GM19467 (cell line): Measurements from ENCODE around the gene HLA-DPB1.

Experiments used
- ATAC-seq: cut with Tn5 transposase; IDR thresholded peaks from one replicate; pipeline ENCODE4 v1.9.1; 2021; ENCODE audit warnings: mild to moderate bottlenecking, moderate library complexity; ENCODE audit not compliant: unreplicated experiment

HLA-DPB1 gene

GRCh38 chr6:33128318-33128717 is 52.5 kb downstream of the HLA-DPB1 start:
- ATAC-seq, result no peak

DNA sequence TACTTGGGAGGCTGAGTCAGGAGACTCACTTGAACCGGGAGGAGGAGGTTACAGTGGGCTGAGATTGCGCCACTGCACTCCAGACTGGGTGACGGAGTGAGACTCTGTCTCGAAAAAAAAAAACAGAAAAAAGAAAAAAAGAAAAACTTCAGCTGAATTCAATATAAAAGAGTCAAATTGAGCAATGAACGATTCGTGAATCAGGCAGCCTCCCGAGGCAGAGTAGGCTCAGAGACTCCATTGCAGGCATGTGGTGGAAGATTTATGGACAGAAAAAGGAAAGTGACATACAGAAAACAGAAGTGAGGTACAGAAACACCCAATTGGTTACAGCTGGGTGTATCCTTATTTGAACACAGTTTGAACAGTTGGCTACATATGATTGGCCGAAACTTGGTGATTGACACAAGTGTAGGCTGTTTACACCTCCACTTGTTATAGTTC is 56.3 kb downstream of the HLA-DPB1 start:
- ATAC-seq, result no peak

- no peak for ATAC-seq
These were observed 60.6 kb downstream of the HLA-DPB1 start for GRCh38 chr6:33136310-33136900.
